ENCODE data around the gene AMN. TPM values are rescaled to one million over a fixed set of nuclear protein-coding genes. Genes with fewer than 3 reads are reported as not detected.

AMN gene
- total and polyA plus RNA-seq, 2 donors from 2014 or later: 58.0 to 121 TPM

- Histone ChIP-seq H3K36me3 (ENCODE audit: control insufficient read depth in 2 of 3, insufficient read depth in 3 of 3, low read length in 3 of 3) (peaks cover 0 to 2% (median 0%) of the 10 kb centered on the region in 3 donors), H3K9me3 (ENCODE audit: control insufficient read depth in 2 of 3, insufficient read depth in 1 of 3, low read length in 3 of 3) (no peaks in the 10 kb centered on the region), H3K4me1 (ENCODE audit: control insufficient read depth in 2 of 3, insufficient read depth in 2 of 3, low read depth in 1 of 3, low read length in 3 of 3) (no peaks in the 10 kb centered on the region), H3K9ac (ENCODE audit: low read length in 3 of 3) (no peak overlapping the region), H3K27ac (ENCODE audit: low read depth in 2 of 2, low read length in 2 of 2) (no peak overlapping the region), H3K27me3 (ENCODE audit: control insufficient read depth, insufficient read depth, low read length) (no peaks in the 10 kb centered on the region), H3K4me3 (ENCODE audit: low read length in 3 of 3) (no peak overlapping the region)
- intact Hi-C loops (cut with DNase I): no loop called here
- DNase-seq (no peak), FAIRE-seq (no peak)
- no peak for TF ChIP-seq CTCF (IDR thresholded peaks at IDR 0.05; ENCODE audit: borderline replicate concordance, extremely low read depth, insufficient read depth)
Measured at GRCh38 chr14:102897299-102898027, 25.0 kb upstream of the AMN start.

DNA sequence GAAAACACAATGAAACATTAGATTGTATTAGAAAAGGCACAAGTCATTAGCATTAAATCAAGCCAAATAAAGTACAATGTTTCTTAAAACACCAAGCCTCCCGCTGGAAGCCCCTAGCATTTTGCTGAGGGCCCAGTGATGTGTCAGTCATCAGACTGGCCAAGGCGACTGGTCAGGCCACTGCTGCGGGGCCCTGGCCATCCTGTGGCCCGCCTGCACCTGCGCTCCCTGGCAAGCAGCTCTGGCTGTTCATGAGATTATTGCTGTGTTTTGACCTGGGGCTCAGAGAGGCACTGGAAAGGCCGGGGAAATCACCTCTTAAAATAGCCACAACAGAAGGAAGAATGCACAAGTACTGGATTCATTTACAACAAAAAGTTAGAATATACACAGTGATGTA lies 24.2 kb upstream of the AMN start:
- no peak for FAIRE-seq

DNA sequence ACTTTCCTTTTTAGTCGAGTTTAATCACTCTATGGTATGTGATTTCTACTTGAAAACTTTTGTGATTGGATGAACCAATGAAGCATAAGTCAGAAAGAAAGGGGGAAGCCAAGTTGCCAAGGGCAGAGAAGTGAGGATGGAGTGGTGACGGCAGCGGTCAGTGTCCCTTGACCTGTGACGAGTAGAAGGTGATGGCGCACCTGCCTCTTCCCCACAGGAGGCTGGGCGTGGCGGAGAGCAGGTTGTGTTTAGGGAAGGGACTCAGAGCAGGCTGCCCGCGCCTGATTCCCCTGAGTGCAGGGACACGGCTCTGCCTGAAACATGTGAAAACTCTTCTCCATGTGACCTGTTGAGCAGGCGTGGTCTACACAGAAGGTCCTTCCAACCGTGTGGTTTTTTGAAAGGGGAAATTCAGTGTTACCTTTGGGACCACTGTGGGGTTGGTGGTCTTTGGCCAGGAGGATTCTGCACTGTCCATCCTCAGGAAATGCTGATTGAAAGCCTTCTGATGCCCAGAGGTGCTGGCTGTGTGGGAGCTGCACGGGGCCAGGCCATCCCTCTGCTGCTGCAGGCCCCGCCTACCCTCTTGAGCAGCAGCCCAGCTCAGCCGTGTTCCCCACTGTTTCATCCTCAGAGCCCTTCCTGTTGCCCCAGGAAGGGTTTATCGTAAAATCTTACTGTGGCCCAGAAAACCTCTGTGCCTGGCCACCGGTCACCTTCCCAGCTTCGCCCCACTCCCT lies 23.5 kb upstream of the AMN start:
- Histone ChIP-seq H3K4me3 (ENCODE audit: low read length in 3 of 3) (no peak overlapping the region), H3K9ac (ENCODE audit: low read length in 3 of 3) (no peak overlapping the region), H3K27ac (ENCODE audit: low read depth in 2 of 2, low read length in 2 of 2) (no peak overlapping the region), H3K4me1 (ENCODE audit: control insufficient read depth in 2 of 3, insufficient read depth in 2 of 3, low read depth in 1 of 3, low read length in 3 of 3) (no peaks in the 10 kb centered on the region), H3K9me3 (ENCODE audit: control insufficient read depth in 2 of 3, insufficient read depth in 1 of 3, low read length in 3 of 3) (no peaks in the 10 kb centered on the region), H3K36me3 (ENCODE audit: control insufficient read depth in 2 of 3, insufficient read depth in 3 of 3, low read length in 3 of 3) (peaks cover 0 to 4% (median 2%) of the 10 kb centered on the region in 3 donors), H3K27me3 (ENCODE audit: control insufficient read depth, insufficient read depth, low read length) (no peaks in the 10 kb centered on the region)
- DNase-seq (no peak), FAIRE-seq (no peak)
- no peak for TF ChIP-seq CTCF (IDR thresholded peaks at IDR 0.05; ENCODE audit: borderline replicate concordance, extremely low read depth, insufficient read depth)
- intact Hi-C loops (cut with DNase I): no loop called here

More for the DNA sequence above, 24.2 kb upstream of the AMN start:
- Histone ChIP-seq H3K4me1 (ENCODE audit: control insufficient read depth in 2 of 3, insufficient read depth in 2 of 3, low read depth in 1 of 3, low read length in 3 of 3) (no peaks in the 10 kb centered on the region), H3K27ac (ENCODE audit: low read depth in 2 of 2, low read length in 2 of 2) (no peak overlapping the region), H3K4me3 (ENCODE audit: low read length in 3 of 3) (no peak overlapping the region), H3K9ac (ENCODE audit: low read length in 3 of 3) (no peak overlapping the region), H3K9me3 (ENCODE audit: control insufficient read depth in 2 of 3, insufficient read depth in 1 of 3, low read length in 3 of 3) (no peaks in the 10 kb centered on the region), H3K27me3 (ENCODE audit: control insufficient read depth, insufficient read depth, low read length) (no peaks in the 10 kb centered on the region), H3K36me3 (ENCODE audit: control insufficient read depth in 2 of 3, insufficient read depth in 3 of 3, low read length in 3 of 3) (peaks cover 0 to 2% (median 0%) of the 10 kb centered on the region in 3 donors)
- intact Hi-C loops (cut with DNase I): no loop called here
- DNase-seq: no peak
- TF ChIP-seq CTCF (IDR thresholded peaks at IDR 0.05; ENCODE audit: borderline replicate concordance, extremely low read depth, insufficient read depth): no peak

Measured in kidney (tissue), 14 donors.